GM19023 (cell line): ENCODE data around the gene HLA-DMA.

Source experiments
- ATAC-seq: cut with Tn5 transposase; IDR thresholded peaks from one replicate; pipeline ENCODE4 v1.9.1; 2021; ENCODE audit warnings: mild to moderate bottlenecking, moderate library complexity; ENCODE audit not compliant: unreplicated experiment

HLA-DMA gene

DNA sequence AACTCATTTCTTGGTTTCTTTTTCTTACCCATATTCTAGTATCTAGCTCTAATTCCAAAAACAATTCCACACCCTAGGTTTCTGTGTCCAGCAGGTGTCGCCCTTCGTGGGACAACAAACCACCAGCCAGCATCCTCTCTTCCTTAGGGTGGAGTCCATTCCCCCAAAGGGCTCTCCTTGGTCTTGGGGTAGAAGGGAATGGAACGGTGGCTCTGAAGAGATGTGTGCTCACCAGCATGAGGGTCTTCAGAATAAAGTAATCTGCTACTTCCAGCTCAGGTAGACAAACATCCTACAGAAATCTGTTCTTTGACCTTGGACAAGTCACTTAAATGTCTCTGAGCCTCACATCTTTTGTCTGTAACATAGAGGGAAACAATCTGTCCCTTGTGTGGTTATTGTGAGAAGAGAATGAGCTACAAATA lies 19.2 kb downstream of the HLA-DMA start:
- no peak for ATAC-seq

DNA sequence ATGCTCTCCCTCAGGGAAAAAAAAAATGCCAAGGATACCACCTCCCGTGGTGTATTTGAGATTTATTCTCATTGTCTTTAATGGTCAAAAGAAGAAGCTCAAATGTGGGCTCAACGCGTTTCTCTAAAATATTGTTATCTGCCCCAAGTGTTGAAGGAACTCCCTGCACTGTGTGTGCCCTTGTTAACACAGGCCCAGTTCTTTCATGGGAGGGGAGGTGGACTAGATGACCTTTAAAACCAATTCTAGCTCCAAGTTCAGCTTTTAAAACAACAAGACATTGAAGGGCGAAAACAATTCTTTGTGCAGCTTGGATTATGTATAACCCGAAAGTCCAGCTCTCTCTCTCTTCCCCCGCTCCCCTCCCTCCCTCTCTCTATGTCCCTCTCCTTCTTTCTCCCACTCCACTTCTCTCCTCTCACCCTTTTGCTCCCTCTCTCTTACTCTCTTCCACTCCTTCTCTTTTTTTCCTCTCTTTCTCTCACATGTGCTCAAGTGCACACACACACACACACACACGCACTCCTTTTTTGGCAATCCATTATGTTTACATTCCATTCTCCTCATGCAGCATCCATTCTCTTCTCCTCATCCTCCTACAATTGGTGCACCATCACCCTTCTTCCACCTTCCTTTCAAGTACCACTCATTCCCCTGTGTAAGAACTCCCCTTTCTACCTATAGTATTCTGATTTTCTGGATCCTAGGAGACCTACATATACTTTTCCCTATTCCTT lies 20.6 kb downstream of the HLA-DMA start:
- ATAC-seq, result no peak

DNA sequence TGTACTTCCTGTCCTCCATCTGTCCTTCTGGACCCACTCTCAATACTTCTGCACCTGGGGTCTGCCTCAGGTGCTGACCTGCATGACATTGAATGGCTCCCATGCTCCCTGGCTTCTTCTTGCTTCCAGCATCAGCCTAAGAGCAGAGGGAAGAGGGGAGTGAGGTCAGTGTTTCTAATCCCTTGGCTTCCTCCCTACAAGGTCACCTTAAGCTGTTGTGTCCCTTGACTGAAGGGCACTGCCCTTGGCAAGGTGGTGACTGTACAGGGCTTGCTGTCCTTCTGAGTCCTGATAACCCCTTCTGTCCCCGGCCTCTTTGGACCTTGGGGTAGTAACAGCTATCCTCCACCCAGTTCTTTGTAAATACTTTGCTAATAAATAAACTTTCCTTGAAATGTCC lies 21.7 kb downstream of the HLA-DMA start:
- no peak for ATAC-seq

DNA sequence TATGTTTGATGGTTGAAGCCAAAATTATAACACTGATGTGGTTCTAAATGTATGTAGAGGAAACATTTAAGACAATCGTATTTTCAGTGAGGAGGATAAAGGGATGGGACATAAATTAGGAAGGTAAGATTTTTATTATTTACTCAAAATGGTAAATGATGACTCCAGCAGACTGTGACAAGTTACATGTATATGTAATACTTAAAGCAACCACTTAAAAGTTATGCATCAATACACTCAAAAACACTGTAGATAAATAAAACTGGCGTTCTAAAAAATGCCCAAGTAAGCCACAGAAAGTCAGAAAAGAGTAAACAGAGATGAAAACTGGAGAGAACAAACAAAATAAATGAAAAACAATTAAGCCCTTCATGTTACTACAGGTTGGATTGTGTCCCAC lies 30.8 kb downstream of the HLA-DMA start:
- no peak for ATAC-seq

DNA sequence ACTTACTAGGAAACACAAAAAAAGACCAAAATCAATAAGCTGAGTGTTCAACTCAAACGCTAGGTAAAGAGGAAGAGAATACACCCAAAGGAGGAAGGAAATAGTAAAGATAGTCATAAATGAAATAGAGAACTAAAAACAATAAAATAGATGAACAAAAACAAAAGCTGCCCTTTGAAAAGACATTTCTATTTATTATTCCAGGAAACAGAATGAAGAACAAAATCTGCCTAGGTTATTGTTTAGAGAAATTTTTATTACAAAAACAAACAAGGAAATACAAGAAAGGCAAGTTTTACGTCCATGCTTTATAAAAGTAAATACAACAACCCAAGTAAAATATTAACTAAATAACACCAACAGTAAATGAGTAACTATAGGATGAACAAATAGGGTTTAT lies 32.2 kb downstream of the HLA-DMA start:
- ATAC-seq, result no peak

DNA sequence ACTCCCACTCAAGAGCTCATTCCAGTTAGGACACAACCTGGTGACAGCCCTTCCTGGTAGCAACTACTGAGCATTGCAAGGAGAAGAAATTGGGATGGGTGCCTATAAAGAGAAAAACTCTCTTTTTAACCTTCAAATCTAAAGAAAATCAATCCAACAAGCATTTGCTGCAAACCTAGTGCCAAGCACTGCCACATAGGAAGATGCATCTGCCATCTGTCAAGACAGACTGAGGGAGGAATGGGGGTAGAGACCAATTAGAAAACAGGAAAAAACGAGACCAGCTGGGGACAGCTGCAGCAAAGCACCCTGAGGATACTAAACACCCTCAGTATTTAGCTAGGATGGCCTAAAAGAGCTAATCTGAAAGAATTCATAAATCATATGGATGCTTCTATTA lies 39.9 kb downstream of the HLA-DMA start:
- ATAC-seq, result no peak

DNA sequence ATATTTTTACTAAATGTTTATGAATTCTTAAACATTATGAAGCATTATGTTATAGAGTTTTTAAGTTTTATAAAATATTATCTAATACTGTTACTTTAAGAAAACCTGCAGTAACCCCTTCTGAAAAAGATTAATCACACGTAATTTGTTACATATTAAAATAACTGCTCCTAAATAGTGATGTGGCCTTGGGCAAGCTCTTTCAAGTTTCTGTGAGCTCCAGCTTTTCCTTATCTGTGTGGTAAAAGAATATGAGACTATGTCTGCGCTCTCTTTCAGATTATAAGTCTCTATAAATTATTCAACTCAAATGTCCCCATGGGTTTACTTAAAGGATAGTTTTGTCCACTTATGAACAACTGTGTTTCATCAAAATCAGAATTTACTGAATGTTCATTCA lies 44.0 kb downstream of the HLA-DMA start:
- ATAC-seq, result no peak

DNA sequence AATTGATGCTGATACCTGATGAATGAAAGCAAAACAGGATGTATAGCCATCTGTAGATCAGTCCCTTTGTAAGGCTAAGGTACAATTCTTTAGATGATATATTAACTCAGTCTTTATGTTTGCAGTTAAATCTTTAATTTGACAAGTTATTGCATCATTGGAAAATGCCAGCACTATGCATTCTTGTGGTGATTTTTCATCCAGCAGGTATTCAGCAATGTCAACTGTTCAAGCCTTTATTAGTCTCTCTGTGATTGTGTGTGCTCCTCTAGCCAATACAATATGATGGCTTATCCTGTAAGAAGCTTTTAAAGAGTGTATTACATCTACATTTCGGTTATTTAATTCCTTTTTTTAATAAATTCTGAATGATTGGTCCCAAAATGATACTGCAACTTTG lies 46.4 kb downstream of the HLA-DMA start:
- no peak for ATAC-seq

DNA sequence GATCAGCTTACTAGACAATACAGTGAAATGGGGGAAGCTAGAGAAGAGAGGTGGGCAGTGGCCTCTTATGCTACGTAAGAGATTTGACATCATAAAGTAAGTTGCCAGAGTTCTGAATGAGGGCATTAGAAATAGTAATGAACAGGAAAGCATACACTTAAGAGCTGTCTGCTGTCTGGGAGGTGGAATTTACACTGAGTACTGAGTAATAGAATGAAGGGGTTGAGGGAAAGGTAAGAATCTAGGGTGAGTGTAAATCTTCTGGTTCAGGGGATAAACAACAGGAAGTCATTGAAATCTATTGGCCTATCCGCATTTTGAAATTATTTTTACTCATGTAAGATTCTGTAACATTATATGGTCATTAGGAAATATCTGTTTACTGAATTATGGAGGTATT lies 47.8 kb downstream of the HLA-DMA start:
- no peak for ATAC-seq

DNA sequence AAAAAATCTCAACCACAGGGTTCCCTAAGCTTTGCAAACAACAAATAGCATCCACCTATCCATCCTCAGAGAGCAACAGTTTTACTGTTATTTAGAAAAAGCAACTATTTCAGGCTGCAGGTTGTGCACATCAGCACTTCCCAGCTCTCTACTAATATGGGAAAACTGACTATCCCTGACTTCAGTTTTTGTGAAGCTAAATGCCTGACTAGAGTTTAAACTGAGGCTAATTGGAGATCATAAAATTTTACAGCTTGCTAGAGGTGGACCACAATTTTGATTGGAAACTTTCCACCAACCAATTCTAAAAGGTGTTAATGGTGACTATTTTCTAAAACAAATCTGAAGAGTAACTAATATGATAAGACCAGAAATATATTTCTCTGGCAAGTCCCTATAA lies 48.9 kb downstream of the HLA-DMA start:
- ATAC-seq, result no peak
